HG02588 (cell line): ENCODE data around the gene KCNRG.
A peak's percentile ranks its signal among the peaks of the same experiment; 100 is the strongest.
"Not testable (repeated sequence)": the region's sequence is repeated elsewhere in the genome, so short reads cannot be mapped to it uniquely, and the experiment has no call there.

Experiments
- ATAC-seq: cut with Tn5 transposase; IDR thresholded peaks from one replicate; pipeline ENCODE4 v1.9.1; 2021; ENCODE audit warnings: mild to moderate bottlenecking, moderate library complexity; ENCODE audit not compliant: unreplicated experiment

The KCNRG gene

GRCh38 chr13:50015258-50015657 is at the start of gene KCNRG:
TSS of gene KCNRG (plus strand) at chr13:50015444. CDS start at chr13:50015494, 50 bp downstream.
- no peak for ATAC-seq

GRCh38 chr13:49967456-49967855 is 47.8 kb upstream of the KCNRG start:
- ATAC-seq, result no peak

GRCh38 chr13:49972709-49973108 is 42.5 kb upstream of the KCNRG start:
- no peak for ATAC-seq

- no peak for ATAC-seq
Observed at GRCh38 chr13:49975826-49976225, 39.4 kb upstream of the KCNRG start.

GRCh38 chr13:49976314-49977258 is 38.7 kb upstream of the KCNRG start:
- no peak for ATAC-seq

- no peak for ATAC-seq
Observed at GRCh38 chr13:49977992-49978391, 37.3 kb upstream of the KCNRG start.

GRCh38 chr13:49980266-49980665 is 35.0 kb upstream of the KCNRG start:
- no peak for ATAC-seq

- ATAC-seq, result no peak
Observed at GRCh38 chr13:49985129-49985528, 30.1 kb upstream of the KCNRG start.

GRCh38 chr13:49986471-49986870 is 28.8 kb upstream of the KCNRG start:
- ATAC-seq, result no peak

- ATAC-seq, result not testable (repeated sequence)
Observed at GRCh38 chr13:49990612-49991011, 24.6 kb upstream of the KCNRG start.

GRCh38 chr13:49993111-49993510 is 22.1 kb upstream of the KCNRG start:
- ATAC-seq, result no peak

GRCh38 chr13:49993666-49994065 is 21.6 kb upstream of the KCNRG start:
- ATAC-seq, result no peak

GRCh38 chr13:49995625-49996101 is 19.6 kb upstream of the KCNRG start:
- ATAC-seq, result no peak

- ATAC-seq, result peak; percentile 60
Observed at GRCh38 chr13:49996161-49996915, 18.9 kb upstream of the KCNRG start.

- peak; percentile 74 for ATAC-seq
Observed at GRCh38 chr13:49996951-49997895, 18.0 kb upstream of the KCNRG start, which contains the start of gene TRIM13. TSS of gene TRIM13 (plus strand) at chr13:49997042. CDS start at chr13:50011941, 14,899 bp downstream.

- ATAC-seq, result no peak
Observed at GRCh38 chr13:49997955-49998354, 17.3 kb upstream of the KCNRG start.

- ATAC-seq, result no peak
Observed at GRCh38 chr13:49998714-49999624, 16.3 kb upstream of the KCNRG start.

- ATAC-seq, result no peak
Observed at GRCh38 chr13:50001287-50001686, 14.0 kb upstream of the KCNRG start.

- no peak for ATAC-seq
Observed at GRCh38 chr13:50006426-50007135, 8.7 kb upstream of the KCNRG start.
